GM19023 (cell line): ENCODE measurements around the gene RPH3AL.
"Not testable (repeated sequence)": the region's sequence is repeated elsewhere in the genome, so short reads cannot be mapped to it uniquely, and the experiment has no call there.

Experiments used
- ATAC-seq: cut with Tn5 transposase; IDR thresholded peaks from one replicate; pipeline ENCODE4 v1.9.1; 2021; ENCODE audit warnings: mild to moderate bottlenecking, moderate library complexity; ENCODE audit not compliant: unreplicated experiment

The RPH3AL gene

DNA sequence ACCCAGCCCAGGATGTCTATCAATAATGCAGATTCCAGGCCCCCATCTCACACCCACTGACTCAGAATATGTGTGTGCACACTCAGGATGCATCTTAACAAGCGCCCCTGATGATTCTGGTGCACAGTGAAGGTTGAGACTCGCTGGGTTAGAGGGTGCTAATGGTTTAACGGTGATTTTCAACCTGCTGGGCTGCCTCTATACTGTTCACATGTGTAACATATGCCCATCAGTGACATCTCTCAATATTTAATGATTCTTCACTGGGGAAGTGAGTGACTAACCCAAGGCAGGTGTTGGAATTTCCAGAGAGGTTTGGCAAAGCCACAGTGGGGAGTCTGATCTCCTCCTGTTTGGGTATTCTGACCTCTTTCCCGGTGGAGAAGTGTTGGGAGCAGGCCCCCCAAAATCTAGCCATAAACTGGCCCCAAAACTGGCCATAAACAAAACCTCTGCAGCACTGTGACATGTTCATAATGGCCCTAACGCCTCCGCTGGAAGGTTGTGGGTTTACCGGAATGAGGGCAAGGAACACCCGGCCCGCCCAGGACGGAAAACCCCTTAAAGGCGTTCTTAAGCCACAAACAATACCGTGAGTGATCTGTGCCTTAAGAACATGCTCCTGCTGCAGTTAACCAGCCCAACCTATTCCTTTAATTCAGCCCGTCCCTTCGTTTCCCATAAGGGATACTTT lies 167.0 kb downstream of the RPH3AL start:
- no peak for ATAC-seq

DNA sequence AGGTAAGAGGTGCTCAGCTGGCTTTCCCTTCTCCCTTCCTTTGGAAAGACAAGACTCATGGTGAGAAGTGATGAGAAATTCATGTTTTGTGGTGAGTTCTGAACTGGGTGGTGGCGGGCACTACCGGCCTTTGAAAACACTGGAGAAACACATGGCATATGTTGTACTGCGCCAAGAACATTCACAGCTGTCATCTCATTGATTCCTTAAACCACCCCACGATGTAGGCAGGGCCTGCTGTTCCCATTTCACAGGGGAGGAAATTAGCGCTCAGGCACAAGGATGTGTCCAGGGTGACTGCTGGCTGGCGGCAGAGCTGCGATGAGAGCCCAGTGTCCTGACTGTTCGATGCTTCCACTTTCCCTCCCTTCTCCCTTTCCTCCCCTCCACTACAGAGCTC lies 169.6 kb downstream of the RPH3AL start:
- no peak for ATAC-seq

DNA sequence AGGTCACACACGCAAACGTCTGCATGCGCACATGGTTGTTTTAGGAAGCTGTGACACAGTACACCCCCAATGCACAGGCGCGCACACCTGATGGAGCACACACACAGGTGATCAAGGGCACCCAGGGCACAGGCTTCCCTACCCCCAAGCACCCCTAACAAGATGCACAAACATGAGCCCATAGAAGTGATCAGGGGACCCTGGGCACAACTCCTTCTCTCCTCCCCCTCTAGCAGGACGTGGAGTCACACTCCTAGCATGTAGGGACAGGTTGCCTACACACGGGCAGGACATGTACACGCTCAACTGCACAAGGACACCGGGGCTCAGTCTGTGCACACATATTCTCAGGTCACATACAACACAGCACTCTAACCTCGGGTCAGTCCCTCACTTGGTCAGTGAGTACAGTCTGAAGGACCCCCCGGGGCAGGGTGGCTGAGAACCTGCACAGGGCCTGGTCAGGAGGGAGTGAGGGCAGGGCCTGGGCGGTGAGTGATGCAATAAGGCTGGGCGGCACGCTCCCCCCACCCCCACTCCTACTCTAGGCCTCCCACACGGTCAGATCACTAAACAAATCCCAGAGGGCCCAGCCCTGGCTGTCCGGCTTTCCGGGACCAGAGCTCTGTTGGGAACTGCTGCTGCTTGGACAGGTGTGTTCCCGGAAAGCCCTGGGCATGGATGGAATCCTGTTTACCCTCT lies 170.4 kb downstream of the RPH3AL start:
- ATAC-seq: no peak

DNA sequence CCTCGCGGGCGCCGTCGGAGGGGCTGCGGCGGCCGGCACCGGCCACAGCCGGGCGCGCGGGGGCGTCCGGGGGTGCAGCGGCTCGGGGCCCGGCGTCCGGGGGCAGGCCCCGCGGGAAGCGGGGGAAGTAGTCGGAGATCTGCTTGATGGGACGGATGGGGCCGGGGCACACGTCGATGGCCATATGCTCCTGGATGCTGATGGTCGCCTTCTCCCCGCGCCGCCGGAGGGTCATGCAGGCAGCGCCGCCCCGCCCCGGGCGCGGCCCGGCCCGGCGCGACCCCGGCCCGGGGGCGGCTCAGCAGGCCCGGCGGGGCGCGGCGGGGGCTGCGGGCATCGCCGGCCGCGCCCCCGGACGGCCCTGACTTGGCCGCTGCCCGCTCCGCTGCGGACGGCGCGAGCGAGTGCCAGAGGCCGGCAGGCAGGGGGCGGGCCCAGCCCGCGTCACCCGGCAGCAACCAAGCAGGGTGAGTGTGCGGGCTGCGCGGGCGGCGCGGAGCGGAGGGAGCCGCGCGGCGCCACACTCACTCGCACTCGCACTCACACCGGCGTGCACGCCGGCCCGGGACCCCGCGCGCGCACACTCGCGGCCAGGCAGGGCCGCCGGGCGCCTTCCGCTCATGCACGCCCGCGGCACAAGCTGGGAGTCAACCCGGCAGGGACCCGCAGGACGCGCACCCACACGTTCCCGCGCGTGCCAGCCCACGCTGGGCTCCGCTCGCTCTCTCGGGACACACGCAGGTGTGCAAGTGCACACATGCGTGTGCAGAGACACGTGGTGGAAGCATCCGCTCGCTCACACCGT lies 171.2 kb downstream of the RPH3AL start, which contains the start of gene DOC2B:
Gene DOC2B (minus strand): TSS at position 406 of the 805 bp plus-strand sequence. CDS start 171 bp downstream, at position 235.
- ATAC-seq: no peak

DNA sequence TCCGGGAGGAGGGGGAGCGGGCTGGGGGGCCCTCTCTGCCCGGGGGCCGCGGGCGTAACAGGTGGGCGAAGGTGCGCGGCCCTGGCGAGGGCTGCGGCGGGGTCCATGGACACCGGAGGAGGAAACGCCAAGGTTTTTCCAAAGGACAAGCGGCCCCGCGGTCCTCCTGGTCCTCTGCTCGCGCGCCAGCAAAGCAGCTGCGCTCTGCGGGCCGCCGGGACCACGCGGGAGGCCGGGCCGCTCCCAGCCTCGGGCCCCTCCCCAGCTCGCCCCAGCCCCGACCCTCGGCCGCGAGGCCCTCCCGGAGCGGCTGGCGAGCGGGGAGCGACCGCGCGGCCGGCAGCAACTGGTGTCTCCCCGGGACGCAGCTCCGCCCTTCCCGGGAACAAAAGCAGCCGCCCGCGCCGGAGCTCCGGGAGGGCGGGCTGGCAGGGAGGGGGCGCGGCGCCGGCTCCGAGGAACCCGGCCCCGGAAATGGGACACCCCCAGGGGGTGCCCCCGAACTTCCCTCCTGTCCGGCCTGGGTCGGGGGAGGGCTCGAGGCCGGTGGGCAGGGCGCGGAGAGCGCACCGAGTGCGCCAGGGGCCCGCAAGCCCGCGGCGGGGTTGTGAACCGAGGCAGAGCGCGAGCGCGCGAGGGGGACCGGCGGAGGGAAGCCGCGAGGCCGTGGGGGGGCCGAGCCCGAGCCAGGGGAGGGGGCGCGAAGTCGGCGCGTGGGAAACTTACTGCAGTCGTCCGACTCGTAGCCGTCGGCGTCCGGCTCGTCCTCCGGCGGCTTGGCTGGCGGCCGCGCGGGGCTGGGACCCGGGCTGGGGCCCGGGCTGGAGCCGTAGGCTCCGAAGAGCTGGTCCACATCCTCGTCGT lies 172.0 kb downstream of the RPH3AL start:
- ATAC-seq: no peak

DNA sequence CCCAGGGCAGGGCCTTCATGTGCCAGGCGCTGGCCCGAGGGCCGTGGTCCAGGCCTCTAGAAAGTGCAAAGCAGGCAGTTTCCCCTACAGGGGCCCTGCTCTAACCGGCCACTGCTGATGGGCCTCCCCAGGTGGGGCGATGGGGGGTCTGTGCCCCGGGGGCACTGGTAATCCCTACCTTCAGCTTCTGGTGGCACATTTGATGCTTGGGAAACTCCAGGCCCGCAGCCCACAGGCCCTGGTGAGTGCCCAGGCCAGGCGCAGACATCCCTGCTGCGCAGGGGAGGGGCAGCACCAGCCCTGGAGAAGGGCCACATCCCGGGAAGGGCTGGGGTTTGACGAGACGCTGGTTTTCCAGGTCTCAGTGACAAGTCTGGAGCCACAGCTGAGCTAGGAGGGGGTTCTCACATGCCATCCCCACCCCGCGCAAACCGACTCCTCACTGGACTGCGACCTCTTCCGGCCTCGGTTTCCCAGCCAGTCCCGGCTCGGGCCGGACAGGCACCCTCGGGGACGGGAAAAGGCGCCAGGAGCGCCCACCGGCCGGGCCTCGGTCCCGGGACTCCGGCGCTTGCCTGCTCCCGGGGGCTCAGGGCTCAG lies 172.7 kb downstream of the RPH3AL start:
- ATAC-seq: no peak

DNA sequence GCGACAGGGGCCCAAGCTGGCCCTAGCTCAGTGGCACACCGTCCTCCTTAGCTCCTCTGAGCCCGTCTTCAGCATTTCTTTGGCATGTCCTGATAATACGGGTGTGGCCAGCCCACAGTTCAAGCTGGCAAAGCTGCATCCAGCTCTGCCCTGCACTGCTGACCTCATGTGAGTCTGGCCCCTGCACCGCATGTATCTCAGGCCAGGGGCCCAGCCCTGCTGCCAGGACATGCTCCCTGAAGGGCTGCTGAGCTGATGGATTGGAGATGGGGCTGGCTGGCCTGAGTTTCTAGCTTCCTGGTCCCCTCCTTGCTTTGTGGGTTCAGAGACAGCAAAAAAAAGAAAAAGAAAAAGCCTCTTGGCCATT lies 173.6 kb downstream of the RPH3AL start:
- ATAC-seq: no peak

DNA sequence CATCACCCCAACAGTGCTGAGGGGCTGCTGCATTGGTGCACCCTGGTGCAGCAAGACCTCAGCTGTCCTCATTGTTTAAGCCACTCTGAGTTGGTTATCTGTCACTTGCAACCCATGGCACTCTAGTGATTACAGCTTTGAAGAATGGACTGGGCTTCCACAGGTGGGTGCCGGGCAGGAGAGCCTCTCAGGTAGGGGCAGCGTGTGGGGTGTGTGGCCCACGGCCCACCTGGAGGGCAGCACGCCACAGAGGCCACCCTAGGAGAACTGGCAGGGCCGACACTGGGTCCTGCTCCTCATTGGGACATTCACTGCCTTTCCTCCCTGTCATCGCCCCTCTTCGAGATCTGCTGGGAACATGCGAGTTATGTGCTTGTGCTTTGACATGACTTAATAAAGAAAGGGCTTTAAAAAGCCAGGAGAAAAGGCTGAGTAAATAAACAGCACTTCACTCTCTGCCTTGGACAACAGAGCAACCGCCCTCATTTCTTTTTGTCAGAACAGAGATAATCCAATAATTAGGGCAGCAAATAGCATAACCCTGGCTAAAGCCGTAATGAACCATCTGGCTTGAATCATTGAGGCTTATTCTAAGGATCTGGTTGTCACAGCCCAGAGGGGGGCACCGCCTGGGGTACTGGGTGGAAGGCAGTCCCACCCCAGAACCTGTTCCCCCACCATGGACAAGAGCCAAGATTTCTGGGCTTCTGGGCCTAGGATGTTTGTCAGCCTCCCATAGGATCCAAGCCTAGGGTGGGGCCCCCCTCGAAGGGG lies 174.1 kb downstream of the RPH3AL start:
- ATAC-seq: no peak

DNA sequence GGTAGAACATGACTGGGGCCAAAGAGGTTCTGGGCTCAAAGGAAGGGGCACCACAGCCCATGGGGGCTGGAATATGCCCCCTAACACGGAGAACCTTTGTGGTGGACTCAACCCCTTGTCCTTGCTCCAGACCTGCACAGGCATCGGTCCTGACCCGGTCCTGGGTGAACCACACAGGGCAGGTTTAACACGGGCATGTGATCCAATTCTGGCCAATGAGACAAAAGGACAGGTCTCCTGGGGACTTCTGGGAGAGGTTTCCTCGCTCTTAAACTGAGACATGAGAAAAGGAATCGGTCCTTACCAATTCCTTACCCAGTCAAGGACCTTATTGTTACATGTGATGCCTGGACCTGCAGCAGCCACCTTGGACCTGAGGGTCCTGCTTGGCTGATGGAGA lies 174.8 kb downstream of the RPH3AL start:
- ATAC-seq: no peak

DNA sequence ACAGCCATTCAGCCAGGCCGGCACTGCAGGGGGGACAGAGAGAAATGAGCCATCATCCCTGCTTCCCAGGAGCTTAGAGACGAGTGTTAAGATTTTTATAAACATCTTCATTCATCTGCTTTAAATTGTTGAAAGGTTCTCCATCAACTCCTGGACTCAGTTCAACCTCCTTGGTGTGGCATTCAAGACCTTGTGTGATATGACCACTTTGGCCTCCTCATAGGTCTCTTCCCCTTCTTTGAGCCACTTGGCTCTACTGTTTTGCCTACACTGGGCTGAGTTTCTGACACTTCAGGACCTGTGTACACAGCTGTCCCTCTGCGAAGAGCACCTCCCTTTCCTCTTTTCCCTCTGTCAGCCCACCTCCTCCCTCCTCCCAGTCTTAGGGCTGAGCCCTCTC lies 175.5 kb downstream of the RPH3AL start:
- no peak for ATAC-seq

DNA sequence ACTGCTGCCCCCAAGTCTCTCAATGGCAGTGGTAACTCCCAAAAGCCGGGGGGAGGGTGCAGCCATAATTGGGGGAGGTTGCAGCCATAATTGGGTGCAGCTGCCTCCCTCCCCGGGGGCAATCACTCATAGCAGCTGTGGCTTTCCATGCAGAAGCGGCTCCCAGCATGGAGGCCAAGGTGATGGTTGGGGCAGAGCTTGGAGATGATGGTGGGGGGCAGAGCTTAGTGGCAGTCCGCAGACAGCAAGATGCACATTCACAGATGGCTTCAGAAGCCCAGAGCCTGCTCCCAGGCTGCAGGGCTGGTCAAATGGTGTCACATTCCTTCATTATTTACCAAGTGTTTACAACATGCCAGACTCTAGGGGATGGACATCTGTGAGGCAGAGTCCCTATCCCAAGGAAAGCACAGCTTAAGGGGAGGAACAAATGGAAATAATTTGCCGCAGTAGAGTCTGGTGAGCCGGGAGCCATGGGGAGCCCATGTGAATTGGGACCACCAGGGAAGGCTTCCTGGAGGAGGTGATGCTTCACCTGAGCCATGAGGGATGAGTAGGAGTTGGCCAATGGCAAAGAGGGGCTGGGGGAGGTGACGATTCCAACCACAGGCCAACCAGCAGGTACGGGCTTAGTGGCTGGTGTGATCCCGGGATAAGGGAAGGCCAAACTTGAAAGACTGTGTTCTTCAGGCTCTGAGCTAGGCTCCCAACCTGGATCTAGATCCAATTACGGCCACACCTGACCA lies 179.3 kb downstream of the RPH3AL start:
- no peak for ATAC-seq

DNA sequence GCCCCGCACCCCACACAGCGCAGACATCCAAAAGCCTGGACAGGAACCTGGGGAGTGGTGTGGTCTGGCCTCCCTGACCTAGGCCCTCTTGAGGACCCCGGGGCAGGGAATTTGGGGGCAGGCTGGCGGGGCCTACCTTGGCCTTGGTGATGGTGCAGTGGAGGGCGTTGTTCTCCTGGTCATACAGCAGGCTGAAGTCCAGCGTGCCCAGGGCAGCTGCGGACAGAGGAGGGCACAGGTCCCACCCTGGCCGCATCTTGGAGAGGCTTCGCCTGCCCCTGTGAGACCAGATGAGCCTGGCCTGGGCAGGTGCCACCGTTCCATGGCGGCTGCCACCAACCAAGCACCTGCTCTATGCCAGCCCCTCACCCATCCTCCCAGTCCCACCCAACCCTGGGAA lies 180.2 kb downstream of the RPH3AL start:
- ATAC-seq: no peak

DNA sequence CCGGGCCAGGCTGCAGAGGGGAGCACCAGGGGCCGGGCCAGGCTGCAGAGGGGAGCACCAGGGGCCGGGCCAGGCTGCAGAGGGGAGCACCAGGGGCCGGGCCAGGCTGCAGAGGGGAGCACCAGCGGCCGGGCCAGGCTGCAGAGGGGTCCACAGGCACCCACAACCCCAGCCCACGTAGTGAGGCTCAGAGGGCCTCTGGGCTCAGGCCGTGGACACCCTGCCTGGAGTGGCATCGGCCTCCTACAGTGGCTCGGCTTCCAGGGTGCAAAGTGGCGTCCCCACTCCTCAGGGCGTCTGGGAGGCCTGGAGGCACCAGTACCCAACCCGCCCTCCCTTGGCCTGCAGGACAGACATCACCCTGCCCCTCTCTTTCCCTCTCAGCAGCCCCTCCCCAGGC lies 180.7 kb downstream of the RPH3AL start:
- ATAC-seq: no peak

DNA sequence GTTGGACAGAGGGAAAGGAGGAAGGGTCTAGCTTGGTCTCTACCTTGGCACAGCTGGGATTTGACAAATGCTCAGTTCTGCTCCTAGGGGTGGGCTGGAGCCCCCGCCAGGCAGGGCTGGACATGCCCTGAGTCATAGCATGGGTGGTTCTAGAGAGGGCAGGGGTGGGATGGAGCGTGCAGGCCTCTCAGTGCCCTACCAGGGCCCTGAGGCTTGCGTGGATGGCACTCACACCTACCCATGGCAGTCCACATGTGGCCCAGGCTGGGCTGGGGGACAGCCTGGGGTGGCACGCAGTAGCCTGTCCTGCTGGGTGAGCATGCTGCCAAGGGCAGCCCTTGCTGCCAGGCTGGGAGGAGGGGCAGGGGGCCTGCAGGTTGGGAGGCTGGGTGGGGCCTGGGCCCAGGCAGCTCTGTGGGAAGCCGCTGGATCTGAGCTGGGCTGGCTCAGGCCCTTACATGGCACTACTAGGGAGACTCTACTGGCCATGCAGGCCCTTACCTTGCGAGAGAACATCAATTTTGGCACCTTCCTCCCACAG lies 182.4 kb downstream of the RPH3AL start:
- no peak for ATAC-seq

DNA sequence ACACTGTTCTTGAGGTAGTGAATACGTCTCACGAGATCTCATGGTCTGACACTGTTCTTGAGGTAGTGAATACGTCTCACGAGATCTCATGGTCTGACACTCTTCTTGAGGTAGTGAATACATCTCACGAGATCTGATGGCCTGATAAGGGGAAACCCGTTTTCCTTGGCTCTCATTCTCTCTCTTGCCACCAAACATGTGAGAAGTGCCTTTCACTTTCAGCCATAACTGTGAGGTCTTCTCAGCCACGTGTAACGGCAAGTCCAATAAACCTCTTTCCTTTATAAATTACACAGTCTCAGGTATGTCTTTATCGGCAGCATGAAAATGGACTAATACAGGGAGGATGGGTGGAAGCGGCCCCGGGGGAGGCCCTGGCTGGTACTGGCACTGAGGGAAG lies 184.0 kb downstream of the RPH3AL start:
- not testable (repeated sequence) for ATAC-seq

DNA sequence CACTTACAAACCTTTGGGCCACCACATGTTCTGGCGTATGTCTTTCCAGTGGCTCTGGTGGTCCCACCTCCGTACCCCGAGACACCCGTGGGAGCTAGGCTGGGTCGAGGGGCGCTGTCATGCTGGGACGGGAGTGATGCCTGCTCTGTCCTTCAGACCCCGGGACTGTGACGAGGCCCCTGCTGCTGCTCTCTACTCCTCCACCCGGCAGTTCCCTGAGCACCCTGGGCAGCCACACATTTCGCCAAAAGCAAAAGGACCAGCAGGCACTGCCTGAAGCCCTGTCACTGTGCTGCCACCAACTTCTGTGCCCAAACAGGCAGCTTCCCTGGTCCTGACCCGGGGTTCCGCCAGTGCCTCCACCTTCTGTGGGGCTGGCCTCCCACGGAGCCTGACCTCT lies 186.7 kb downstream of the RPH3AL start:
- no peak for ATAC-seq

DNA sequence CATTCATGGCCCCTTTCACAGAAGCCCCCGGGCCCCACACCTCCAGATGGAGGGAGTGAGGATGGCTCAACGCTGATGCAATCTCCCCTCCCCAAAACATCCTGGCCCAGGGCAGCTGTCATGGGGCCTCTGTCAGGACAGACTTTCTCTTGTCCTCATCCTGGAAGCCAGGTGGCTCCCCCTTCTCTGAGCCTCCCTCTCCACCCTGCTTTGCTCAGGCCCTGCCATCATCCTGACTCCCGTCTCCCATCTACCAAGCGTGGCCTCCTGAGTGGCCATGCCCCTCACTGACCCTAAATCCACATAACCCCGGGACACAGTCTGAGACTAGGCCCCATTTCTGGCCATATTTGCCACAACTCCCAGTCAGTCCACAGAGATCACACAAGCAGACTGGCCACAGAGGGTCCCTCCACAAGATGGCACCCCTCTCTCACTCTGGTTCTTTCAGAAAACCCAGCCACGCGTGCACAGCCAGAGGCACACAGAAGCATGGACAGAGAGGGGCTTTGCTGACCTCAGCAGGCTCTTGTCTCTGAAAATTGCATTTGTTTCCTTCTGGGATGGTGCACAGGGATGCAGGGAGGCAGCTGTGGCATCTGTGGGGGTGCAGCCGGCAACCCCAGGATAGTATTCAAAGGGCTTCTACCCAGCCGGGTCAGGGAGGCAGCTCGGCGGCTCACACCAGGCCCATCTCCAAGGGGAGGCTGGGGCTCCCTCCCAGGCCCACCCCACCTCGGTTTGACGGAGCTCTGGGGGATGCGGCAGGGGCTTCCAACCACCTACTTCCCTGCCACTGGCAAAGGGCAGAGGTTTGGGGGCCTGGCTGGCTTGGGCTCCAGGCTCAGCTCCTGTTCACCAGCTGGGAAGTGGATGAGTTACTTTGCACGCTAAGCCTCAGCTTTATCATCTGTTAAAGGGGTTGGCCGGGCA lies 188.0 kb downstream of the RPH3AL start:
- ATAC-seq: no peak
